ENCODE results near the gene MAP10.

DNA sequence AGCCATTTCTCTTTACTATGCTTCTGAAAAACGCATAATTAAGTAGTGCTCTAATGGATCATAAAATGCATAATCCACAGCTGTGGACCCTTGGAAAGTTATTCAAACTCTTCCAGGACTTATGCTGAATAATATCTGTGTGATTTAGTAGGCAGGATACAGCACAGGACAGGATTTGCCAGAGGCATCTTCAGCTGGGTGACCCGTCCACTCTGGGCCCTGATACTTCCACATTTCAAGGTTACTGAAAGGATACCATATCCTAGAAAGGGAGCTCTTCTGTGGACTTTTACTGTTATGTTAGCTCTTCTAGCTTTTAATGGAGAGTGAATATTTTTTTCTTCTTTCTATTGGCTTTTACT lies 49.6 kb downstream of the MAP10 start:
- TF ChIP-seq POLR2A (IDR thresholded peaks at IDR 0.05) (no peak), CTCF (IDR thresholded peaks at IDR 0.05) (no peak)

Measured in testis (tissue), 2 donors.